BJ (cell line): ENCODE measurements around the gene CDC14A. TPM values are rescaled to one million over a fixed set of nuclear protein-coding genes. Genes with fewer than 3 reads are reported as not detected.

Source experiments
- CTCF ChIA-PET: fragments of 350-600 bp; formaldehyde crosslinking; extraction: SDS; loops from one replicate; lab custom pipeline; 2021; ENCODE audit warnings: antibody characterized with exemption, inconsistent platforms; lab: Yijun Ruan, JAX
- POLR2A ChIA-PET: fragments of 300-600 bp; sonication (Branson Sonifier 250); formaldehyde crosslinking; extraction: SDS; loops from one replicate; lab custom pipeline; 2021; ENCODE audit warnings: antibody characterized with exemption; lab: Charles Lee
- DNase-seq: peaks from one replicate; pipeline ENCODE4 v3.0.0-alpha.2; 2011; ENCODE audit warnings: low read depth
- H3K27me3 ChIP-seq: 2 replicates; pipeline ENCODE4 v1.6.0; 2011; ENCODE audit warnings: low read length; ENCODE audit not compliant: control insufficient read depth, insufficient read depth
- H3K36me3 ChIP-seq: 2 replicates; pipeline ENCODE4 v1.5.1; 2011; ENCODE audit warnings: low read length; ENCODE audit not compliant: control insufficient read depth, insufficient read depth
- H3K4me3 ChIP-seq: 2 replicates; pipeline ENCODE4 v1.5.1; 2011; ENCODE audit warnings: low read depth, mild to moderate bottlenecking, control low read depth, low read length
- polyA plus RNA-seq: library from polyadenylated mRNA; depleted of rRNA; stranded (reverse); fragments of >200 nt; gene quantifications from 2 replicates; pipeline ENCODE4 v1.2.3, GENCODE V29; 2011
- TF ChIP-seq, protein P1 (sequence below): IDR thresholded peaks from 2 replicates; pipeline ENCODE4 v1.5.1; 2011; ENCODE audit warnings: low read depth, mild to moderate bottlenecking, control low read depth, inconsistent platforms, low read length, moderate library complexity; ENCODE audit not compliant: insufficient read depth

CDC14A gene
- polyA plus RNA-seq, 1 experiment: 1.6 TPM

DNA sequence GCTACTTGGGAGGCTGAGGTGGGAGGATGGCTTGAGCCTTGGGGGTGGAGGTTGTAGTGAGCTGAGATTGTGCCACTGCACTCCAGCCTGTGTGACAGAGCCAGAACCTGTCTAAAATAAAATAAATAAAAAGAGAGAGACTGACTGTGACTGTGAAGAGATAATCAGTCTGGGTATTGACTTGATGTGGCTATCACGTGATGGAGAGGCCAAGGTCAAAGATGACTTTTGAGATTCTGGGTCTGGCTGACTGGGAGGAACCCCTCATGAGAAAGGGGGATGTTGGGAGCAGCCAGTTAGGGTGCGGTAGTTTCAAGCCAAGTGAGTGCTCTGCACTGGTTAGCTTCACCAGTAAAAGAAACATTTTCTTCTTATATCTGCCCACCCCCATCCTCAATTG, 66.8 kb downstream of the CDC14A start:
- Histone ChIP-seq H3K27me3 (no peaks in the 10 kb centered on the region), H3K4me3 (no peak overlapping the region), H3K36me3 (no peaks in the 10 kb centered on the region)
- ChIA-PET CTCF (no interaction called here), POLR2A (no interaction called here)
- TF ChIP-seq, protein P1, sequence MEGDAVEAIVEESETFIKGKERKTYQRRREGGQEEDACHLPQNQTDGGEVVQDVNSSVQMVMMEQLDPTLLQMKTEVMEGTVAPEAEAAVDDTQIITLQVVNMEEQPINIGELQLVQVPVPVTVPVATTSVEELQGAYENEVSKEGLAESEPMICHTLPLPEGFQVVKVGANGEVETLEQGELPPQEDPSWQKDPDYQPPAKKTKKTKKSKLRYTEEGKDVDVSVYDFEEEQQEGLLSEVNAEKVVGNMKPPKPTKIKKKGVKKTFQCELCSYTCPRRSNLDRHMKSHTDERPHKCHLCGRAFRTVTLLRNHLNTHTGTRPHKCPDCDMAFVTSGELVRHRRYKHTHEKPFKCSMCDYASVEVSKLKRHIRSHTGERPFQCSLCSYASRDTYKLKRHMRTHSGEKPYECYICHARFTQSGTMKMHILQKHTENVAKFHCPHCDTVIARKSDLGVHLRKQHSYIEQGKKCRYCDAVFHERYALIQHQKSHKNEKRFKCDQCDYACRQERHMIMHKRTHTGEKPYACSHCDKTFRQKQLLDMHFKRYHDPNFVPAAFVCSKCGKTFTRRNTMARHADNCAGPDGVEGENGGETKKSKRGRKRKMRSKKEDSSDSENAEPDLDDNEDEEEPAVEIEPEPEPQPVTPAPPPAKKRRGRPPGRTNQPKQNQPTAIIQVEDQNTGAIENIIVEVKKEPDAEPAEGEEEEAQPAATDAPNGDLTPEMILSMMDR: no peak
- no peak for DNase-seq

DNA sequence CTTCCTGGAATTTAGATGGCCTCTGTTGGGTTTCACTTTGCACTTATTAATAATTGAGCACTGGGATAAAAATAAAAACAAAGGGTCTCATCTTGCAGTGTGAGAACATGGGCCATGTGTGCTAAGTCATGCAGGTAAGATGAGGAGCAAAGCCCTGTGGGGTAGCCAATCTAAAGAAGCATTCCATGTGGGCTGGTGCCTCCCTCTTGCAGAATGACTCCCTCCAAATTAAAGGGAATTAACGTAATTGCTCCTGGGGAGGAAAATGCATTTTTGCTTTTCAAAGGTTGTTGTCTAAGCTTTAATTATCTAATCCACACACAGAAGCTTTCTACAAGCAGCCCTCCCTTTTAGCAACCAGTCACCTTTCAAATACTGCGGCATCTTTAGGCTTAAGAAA, 69.8 kb downstream of the CDC14A start:
- POLR2A ChIA-PET: no interaction called here
- H3K36me3 ChIP-seq: no peaks in the 10 kb centered on the region
- no peaks in the 10 kb centered on the region for H3K27me3 ChIP-seq
- CTCF ChIA-PET: interaction anchor here (0.9 kb wide), 1 partner anchor 13 kb away, joined by 3 read pairs; no protein-coding TSS in a partner anchor
- TF ChIP-seq, protein P1: no peak
- no peak overlapping the region for H3K4me3 ChIP-seq
- DNase-seq: no peak

DNA sequence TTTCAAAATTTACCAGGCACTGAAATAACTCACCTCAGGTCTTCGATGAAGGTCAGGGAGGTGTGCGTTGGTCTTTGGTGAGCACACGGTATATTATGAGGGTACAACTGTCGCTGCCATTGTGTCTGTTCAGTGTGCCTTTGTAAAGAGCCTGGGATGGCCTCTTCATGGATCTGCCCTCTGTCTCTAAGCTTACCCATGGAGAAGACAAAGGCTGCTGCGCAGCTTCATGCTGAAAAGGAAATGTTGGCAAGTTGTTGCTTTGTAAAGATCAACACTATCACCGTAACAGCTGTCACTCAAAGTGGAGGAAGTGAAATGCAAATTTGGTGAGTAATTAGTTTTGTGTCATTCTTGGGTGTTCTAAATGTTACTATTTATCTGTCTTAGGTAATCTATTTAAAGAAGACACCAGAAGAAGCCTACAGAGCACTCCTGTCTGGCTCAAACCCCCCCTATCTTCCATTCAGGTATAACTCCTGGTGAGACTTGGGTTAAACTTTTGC, 71.6 kb downstream of the CDC14A start:
- no peak for DNase-seq
- TF ChIP-seq, protein P1: no peak
- Histone ChIP-seq H3K27me3 (no peaks in the 10 kb centered on the region), H3K36me3 (no peaks in the 10 kb centered on the region), H3K4me3 (no peak overlapping the region)
- POLR2A ChIA-PET: no interaction called here
- CTCF ChIA-PET: no interaction called here

DNA sequence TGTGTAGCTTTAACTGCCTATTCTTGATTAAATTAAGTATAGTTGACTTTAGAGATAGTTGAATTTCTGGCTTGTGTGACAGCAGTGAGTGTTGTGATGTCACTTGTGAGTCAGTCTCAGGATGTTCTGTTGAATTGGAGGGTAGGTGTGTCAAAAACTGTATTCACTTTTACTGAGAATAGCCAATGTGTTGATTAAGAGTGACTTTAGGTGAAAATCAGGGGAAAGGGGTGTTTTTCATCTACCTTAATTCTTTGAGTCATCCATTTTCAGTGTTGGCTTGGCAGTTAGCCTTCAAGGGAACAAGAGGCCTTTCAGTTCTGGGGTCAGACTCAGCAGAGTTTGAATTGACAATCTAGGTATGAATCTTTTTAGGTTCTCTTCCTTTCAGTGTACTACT, 75.9 kb downstream of the CDC14A start:
- TF ChIP-seq, protein P1: no peak
- H3K4me3 ChIP-seq: no peak overlapping the region
- H3K36me3 ChIP-seq: no peaks in the 10 kb centered on the region
- no peak for DNase-seq
- POLR2A ChIA-PET: no interaction called here
- H3K27me3 ChIP-seq: no peaks in the 10 kb centered on the region
- CTCF ChIA-PET: no interaction called here

DNA sequence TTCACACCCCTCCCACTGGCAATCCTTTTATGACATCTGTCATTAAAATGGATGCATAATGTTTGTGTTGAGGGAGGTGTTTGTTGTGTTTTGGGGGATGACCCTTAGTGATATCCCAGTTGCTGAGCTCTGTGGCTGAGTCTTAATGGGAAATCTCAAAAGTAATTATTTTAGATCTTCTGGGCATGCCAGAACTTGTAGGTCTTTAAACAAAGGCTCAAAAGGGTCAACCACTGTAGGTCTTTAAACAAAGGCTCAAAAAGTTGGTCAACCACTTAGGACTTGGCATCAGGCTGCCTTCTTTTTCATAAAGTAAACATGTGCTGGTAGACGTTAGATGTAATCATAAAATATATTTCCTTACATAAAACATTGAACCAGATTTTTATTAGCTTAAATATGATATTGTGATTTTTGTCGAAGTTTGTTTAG, 78.0 kb downstream of the CDC14A start:
- H3K36me3 ChIP-seq: no peaks in the 10 kb centered on the region
- DNase-seq: no peak
- H3K4me3 ChIP-seq: no peak overlapping the region
- no peaks in the 10 kb centered on the region for H3K27me3 ChIP-seq
- ChIA-PET CTCF (interaction anchor here (1.2 kb wide), 1 partner anchor 10 kb away, joined by 3 read pairs; no protein-coding TSS in a partner anchor), POLR2A (no interaction called here)
- TF ChIP-seq, protein P1: no peak
